Activated T-helper 17 cell treated with anti-CD3 and anti-CD28 coated beads, Interleukin-2, amount 50 U/mL, for 72 hours (primary cell): Measurements from ENCODE around the gene CLPTM1L. TPM values are rescaled to one million over a fixed set of nuclear protein-coding genes. Genes with fewer than 3 reads are reported as not detected.
A peak's percentile ranks its signal among the peaks of the same experiment; 100 is the strongest.
"Not testable (repeated sequence)": the region's sequence is repeated elsewhere in the genome, so short reads cannot be mapped to it uniquely, and the experiment has no call there.

Source experiments
- ATAC-seq: fragments of 150-1000 bp; cut with Tn5 transposase; replicated peaks from 2 replicates; pipeline ENCODE4 v1.10.0; 2021; ENCODE audit warnings: mild to moderate bottlenecking, moderate library complexity
- H3K27ac Mint-ChIP-seq: one replicate; pipeline ENCODE4 v1.8.0; 2022; ENCODE audit warnings: mixed read lengths
- H3K27me3 Mint-ChIP-seq: one replicate; pipeline ENCODE4 v1.8.0; 2022; ENCODE audit warnings: mixed read lengths
- H3K36me3 Mint-ChIP-seq: one replicate; pipeline ENCODE4 v1.8.0; 2022; ENCODE audit warnings: low read depth, mild to moderate bottlenecking, mixed read lengths
- H3K4me1 Mint-ChIP-seq: one replicate; pipeline ENCODE4 v1.8.0; 2022; ENCODE audit warnings: mixed read lengths
- H3K4me3 Mint-ChIP-seq: one replicate; pipeline ENCODE4 v1.8.0; 2022; ENCODE audit warnings: mild to moderate bottlenecking, mixed read lengths
- H3K9me3 Mint-ChIP-seq: one replicate; pipeline ENCODE4 v1.8.0; 2022; ENCODE audit warnings: mixed read lengths
- total RNA-seq, 2 donors: library from RNA; stranded (reverse); gene quantifications; one replicate each; pipeline ENCODE4 v1.2.3, GENCODE V29; 2022

The CLPTM1L gene
- total RNA-seq, 2 donors from 2014 or later = 42.3 to 118 TPM

- no peaks in the 10 kb centered on the region for H3K27me3 Mint-ChIP-seq
- no peak overlapping the region for H3K27ac Mint-ChIP-seq
- H3K9me3 Mint-ChIP-seq = no peaks in the 10 kb centered on the region
- H3K4me3 Mint-ChIP-seq = no peak overlapping the region
- no peaks in the 10 kb centered on the region for H3K4me1 Mint-ChIP-seq
- peaks cover 87% of the 10 kb centered on the region for H3K36me3 Mint-ChIP-seq
- ATAC-seq = no peak
These were observed 9.9 kb downstream of the CLPTM1L start for GRCh38 chr5:1334831-1335539.

GRCh38 chr5:1333986-1334385 lies 10.9 kb downstream of the CLPTM1L start:
- Mint-ChIP-seq H3K9me3 (no peaks in the 10 kb centered on the region), H3K27ac (no peak overlapping the region), H3K27me3 (no peaks in the 10 kb centered on the region), H3K4me1 (no peaks in the 10 kb centered on the region), H3K4me3 (no peak overlapping the region), H3K36me3 (peaks cover 87% of the 10 kb centered on the region)
- ATAC-seq = no peak

GRCh38 chr5:1333286-1333685 lies 11.6 kb downstream of the CLPTM1L start:
- H3K27me3 Mint-ChIP-seq, H3K9me3 Mint-ChIP-seq, ATAC-seq, H3K4me1 Mint-ChIP-seq, H3K4me3 Mint-ChIP-seq, H3K27ac Mint-ChIP-seq: not testable (repeated sequence)
- peaks cover 89% of the 10 kb centered on the region for H3K36me3 Mint-ChIP-seq

- Mint-ChIP-seq H3K27me3 (no peaks in the 10 kb centered on the region), H3K4me3 (no peak overlapping the region), H3K27ac (no peak overlapping the region), H3K9me3 (no peaks in the 10 kb centered on the region), H3K4me1 (peaks cover 11% of the 10 kb centered on the region), H3K36me3 (peaks cover 86% of the 10 kb centered on the region)
- ATAC-seq = no peak
These were observed 12.4 kb downstream of the CLPTM1L start for GRCh38 chr5:1332461-1333001.

GRCh38 chr5:1331861-1332405 lies 13.0 kb downstream of the CLPTM1L start:
- Mint-ChIP-seq H3K9me3 (no peaks in the 10 kb centered on the region), H3K27ac (no peak overlapping the region), H3K36me3 (peaks cover 86% of the 10 kb centered on the region), H3K27me3 (no peaks in the 10 kb centered on the region), H3K4me1 (peaks cover 17% of the 10 kb centered on the region), H3K4me3 (no peak overlapping the region)
- ATAC-seq = no peak

DNA sequence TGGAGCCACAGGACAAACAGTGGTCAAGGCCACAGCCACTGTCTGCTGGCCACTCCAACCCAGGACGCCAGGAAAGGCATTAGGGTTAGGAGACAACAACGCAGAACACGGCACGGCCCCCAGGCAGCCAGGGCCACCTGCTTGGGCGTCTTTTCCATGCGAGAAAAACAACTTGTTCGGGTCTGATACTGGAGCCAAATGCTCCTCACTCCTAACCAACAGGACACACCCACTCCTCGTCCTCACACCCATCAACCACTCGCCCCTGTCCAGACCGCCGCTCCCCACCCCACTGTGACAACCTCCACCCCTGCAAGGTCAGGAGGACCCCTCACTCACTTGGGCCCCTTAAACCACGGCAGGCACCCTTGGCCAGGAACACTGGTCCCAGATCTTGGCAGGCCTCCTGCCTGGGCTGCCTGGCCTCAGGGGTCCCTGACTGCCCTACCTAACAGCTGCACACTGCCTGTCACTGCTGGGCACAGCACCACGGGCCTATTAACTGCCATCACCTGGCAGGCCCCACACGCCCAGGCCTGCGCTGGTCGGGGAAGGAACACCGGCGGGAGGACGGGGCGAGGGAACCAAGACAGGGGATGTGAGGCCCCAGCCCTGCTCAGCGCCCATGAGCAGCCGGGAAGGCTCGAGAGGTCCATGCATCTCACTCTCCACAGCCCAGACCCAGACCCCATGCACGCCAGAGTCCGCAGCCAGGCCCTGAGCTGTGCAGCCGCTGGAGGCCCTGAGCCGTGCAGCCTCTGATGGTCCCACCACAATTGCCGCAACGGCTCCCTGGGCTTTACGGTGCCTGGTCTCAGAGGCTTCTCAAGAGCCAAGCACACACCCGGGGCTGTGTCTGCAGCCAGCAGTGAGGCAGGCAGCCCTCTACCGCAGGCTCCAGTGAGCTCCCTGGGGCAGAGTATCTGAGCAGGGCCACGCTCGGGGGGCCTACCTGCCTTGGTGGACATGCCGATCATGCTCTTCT lies 13.8 kb downstream of the CLPTM1L start:
- no peaks in the 10 kb centered on the region for H3K27me3 Mint-ChIP-seq
- H3K4me1 Mint-ChIP-seq = peaks cover 25% of the 10 kb centered on the region
- H3K9me3 Mint-ChIP-seq = no peaks in the 10 kb centered on the region
- H3K27ac Mint-ChIP-seq = no peak overlapping the region
- no peak for ATAC-seq
- H3K4me3 Mint-ChIP-seq = no peak overlapping the region
- peaks cover 86% of the 10 kb centered on the region for H3K36me3 Mint-ChIP-seq

GRCh38 chr5:1330146-1330846 lies 14.6 kb downstream of the CLPTM1L start:
- Mint-ChIP-seq H3K27me3 (no peaks in the 10 kb centered on the region), H3K9me3 (no peaks in the 10 kb centered on the region), H3K4me3 (no peak overlapping the region), H3K27ac (no peak overlapping the region), H3K4me1 (peaks cover 27% of the 10 kb centered on the region), H3K36me3 (peaks cover 86% of the 10 kb centered on the region)
- no peak for ATAC-seq

DNA sequence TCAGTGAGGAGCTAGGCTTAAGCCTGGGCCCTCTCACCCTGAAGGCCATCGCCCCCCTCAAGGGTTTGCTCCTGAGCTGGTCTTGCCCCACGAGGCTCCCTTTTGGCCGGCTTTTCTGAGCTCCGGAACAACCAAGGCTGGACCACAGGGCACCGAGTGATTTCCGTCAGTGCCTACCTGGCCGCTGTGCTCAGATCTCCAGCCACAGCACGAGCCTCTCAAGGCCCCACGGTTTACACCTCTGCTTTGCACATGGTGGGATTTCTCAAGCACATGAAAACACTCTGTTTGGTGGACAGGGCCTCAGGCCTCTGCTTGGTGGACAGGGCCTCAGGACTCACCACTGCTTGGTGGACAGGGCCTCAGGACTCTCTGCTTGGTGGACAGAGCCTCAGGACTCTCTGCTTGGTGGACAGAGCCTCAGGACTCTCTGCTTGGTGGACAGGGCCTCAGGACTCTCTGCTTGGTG lies 15.8 kb downstream of the CLPTM1L start:
- no peak for ATAC-seq
- H3K27me3 Mint-ChIP-seq = no peaks in the 10 kb centered on the region
- no peak overlapping the region for H3K4me3 Mint-ChIP-seq
- no peaks in the 10 kb centered on the region for H3K9me3 Mint-ChIP-seq
- peaks cover 27% of the 10 kb centered on the region for H3K4me1 Mint-ChIP-seq
- H3K36me3 Mint-ChIP-seq = peaks cover 80% of the 10 kb centered on the region
- H3K27ac Mint-ChIP-seq = peak overlapping the region; percentile 77

DNA sequence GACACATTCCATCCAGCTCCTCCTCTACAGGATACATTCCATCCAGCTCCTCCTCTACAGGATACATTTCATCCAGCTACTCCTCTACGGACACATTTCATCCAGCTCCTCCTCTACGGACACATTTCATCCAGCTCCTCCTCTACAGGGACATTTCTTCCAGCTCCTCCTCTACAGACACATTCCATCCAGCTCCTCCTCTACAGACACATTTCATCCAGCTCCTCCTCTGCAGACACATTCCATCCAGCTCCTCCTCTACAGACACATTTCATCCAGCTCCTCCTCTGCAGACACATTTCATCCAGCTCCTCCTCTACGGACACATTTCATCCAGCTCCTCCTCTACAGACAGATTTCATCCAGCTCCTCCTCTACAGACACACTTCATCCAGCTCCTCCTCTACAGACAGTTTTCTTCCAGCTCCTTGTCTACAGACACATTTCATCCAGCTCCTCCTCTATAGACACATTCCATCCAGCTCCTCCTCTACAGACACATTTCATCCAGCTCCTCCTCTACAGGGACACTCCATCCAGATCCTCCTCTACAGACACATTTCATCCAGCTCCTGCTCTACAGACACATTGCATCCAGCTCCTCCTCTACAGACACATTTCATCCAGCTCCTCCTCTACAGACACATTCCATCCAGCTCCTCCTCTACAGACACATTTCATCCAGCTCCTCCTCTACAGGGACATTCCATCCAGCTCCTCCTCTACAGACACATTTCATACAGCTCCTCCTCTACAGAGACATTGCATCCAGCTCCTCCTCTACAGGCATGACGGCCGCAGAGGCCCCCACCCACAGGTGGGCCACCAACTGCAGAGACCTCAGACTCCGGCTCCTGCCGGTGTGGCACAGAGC lies 16.4 kb downstream of the CLPTM1L start:
- H3K4me3 Mint-ChIP-seq, ATAC-seq, H3K27me3 Mint-ChIP-seq, H3K9me3 Mint-ChIP-seq: not testable (repeated sequence)
- H3K27ac Mint-ChIP-seq = peak overlapping the region; percentile 77
- peaks cover 80% of the 10 kb centered on the region for H3K36me3 Mint-ChIP-seq
- peaks cover 27% of the 10 kb centered on the region for H3K4me1 Mint-ChIP-seq

DNA sequence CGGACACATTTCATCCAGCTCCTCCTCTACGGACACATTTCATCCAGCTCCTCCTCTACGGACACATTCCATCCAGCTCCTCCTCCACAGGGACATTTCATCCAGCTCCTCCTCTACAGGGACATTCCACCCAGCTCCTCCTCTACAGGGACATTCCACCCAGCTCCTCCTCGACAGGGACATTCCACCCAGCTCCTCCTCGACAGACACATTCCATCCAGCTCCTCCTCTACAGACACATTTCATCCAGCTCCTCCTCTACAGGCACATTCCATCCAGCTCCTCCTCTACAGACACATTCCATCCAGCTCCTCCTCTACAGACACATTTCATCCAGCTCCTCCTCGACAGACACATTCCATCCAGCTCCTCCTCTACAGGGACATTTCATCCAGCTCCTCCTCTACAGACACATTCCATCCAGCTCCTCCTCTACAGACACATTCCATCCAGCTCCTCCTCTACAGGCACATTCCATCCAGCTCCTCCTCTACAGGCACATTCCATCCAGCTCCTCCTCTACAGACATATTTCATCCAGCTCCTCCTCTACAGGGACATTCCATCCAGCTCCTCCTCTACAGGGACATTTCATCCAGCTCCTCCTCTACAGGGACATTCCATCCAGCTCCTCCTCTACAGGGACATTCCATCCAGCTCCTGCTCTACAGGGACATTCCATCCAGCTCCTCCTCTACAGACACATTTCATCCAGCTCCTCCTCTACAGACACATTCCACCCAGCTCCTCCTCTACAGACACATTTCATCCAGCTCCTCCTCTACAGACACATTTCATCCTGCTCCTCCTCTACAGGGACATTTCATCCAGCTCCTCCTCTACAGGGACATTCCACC lies 17.8 kb downstream of the CLPTM1L start:
- ATAC-seq, H3K27me3 Mint-ChIP-seq, H3K9me3 Mint-ChIP-seq, H3K4me3 Mint-ChIP-seq: not testable (repeated sequence)
- peaks cover 27% of the 10 kb centered on the region for H3K4me1 Mint-ChIP-seq
- peak overlapping the region; percentile 68 for H3K27ac Mint-ChIP-seq
- peaks cover 74% of the 10 kb centered on the region for H3K36me3 Mint-ChIP-seq

GRCh38 chr5:1326532-1326875 lies 18.4 kb downstream of the CLPTM1L start:
- H3K27me3 Mint-ChIP-seq, ATAC-seq: not testable (repeated sequence)

GRCh38 chr5:1325870-1326531 lies 18.9 kb downstream of the CLPTM1L start:
- Mint-ChIP-seq H3K27ac (peak overlapping the region; percentile 68), H3K4me1 (peaks cover 27% of the 10 kb centered on the region), H3K9me3 (no peaks in the 10 kb centered on the region), H3K27me3 (no peaks in the 10 kb centered on the region), H3K4me3 (no peak overlapping the region), H3K36me3 (peaks cover 74% of the 10 kb centered on the region)
- ATAC-seq = no peak

More at GRCh38 chr5:1326532-1326875, 18.4 kb downstream of the CLPTM1L start:
- H3K27ac Mint-ChIP-seq = peak overlapping the region; percentile 68
- not testable (repeated sequence) for H3K9me3 Mint-ChIP-seq, H3K4me3 Mint-ChIP-seq
- H3K36me3 Mint-ChIP-seq = peaks cover 74% of the 10 kb centered on the region
- peaks cover 27% of the 10 kb centered on the region for H3K4me1 Mint-ChIP-seq
